ENCODE results near the gene PILRB. TPM values are rescaled to one million over a fixed set of nuclear protein-coding genes. Genes with fewer than 3 reads are reported as not detected.

Gene PILRB
- total RNA-seq, 1 experiment from 2014 or later, result 74.1 TPM

DNA sequence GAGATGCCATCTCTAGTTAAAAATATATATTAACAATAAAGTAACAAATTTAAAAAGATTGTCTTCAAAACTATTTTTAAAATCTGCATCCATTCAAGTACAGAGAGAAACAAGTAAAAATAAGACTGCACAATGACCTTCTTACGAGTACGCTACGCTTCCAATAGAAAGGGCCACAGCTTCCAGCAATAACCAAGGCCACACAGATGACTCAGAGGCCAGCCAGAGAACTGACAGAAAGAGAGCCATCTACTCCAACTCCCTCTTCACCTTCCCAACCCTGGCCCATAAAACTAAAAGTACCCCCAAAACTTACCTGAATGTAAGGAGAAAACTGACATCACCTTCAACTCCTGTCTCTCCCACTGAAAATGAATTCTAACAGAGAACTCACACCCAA lies 42.1 kb downstream of the PILRB start:
- ChIA-PET POLR2A (ENCODE audit: unreplicated experiment) (no interaction called here), CTCF (no interaction called here)
- ATAC-seq (no peak), DNase-seq (no peak)
- Histone ChIP-seq H4K20me1 (ENCODE audit: low read length) (no peaks in the 10 kb centered on the region), H2AFZ (ENCODE audit: low read length) (no peak overlapping the region), H3K79me2 (ENCODE audit: low read length) (no peaks in the 10 kb centered on the region), H3F3A (ENCODE audit: low read length, unreplicated experiment) (no peaks in the 10 kb centered on the region), H3K9me2 (replicated peaks; ENCODE audit: low read length) (no peaks in the 10 kb centered on the region), H3K4me2 (ENCODE audit: low read length) (no peak overlapping the region), H3K9ac (ENCODE audit: low read length) (no peak overlapping the region), H3K4me3 (ENCODE audit: low read length) (no peak overlapping the region), H3K27me3 (ENCODE audit: low read length) (no peaks in the 10 kb centered on the region), H3K4me1 (ENCODE audit: insufficient read depth, low read length) (no peaks in the 10 kb centered on the region), H3K36me3 (ENCODE audit: low read depth, low read length) (no peaks in the 10 kb centered on the region), H3K27ac (ENCODE audit: low read length) (no peak overlapping the region), H3K9me3 (ENCODE audit: low read length) (no peaks in the 10 kb centered on the region)
- TF ChIP-seq EZH2phosphoT487 (IDR thresholded peaks at IDR 0.05; ENCODE audit: borderline replicate concordance, low read length), result no peak
- TF ChIP-seq EZH2 (IDR thresholded peaks at IDR 0.05; ENCODE audit: low read length, unreplicated experiment), result no peak
- no TSS peak for BruUV-seq (replicated peaks)
- intact Hi-C loops (cut with micrococcal nuclease), result loop anchor here (10.0 kb wide), 1 partner anchor 45 kb away; the partner anchor contains the start of gene PILRB

- Histone ChIP-seq H3K4me1 (ENCODE audit: insufficient read depth, low read length) (no peaks in the 10 kb centered on the region), H3K9me3 (ENCODE audit: low read length) (no peaks in the 10 kb centered on the region), H4K20me1 (ENCODE audit: low read length) (no peaks in the 10 kb centered on the region), H3K27me3 (ENCODE audit: low read length) (no peaks in the 10 kb centered on the region), H3F3A (ENCODE audit: low read length, unreplicated experiment) (no peaks in the 10 kb centered on the region), H3K36me3 (ENCODE audit: low read depth, low read length) (no peaks in the 10 kb centered on the region), H3K79me2 (ENCODE audit: low read length) (no peaks in the 10 kb centered on the region), H3K4me3 (ENCODE audit: low read length) (no peak overlapping the region), H3K9me2 (replicated peaks; ENCODE audit: low read length) (no peaks in the 10 kb centered on the region), H3K27ac (ENCODE audit: low read length) (no peak overlapping the region), H2AFZ (ENCODE audit: low read length) (no peak overlapping the region), H3K4me2 (ENCODE audit: low read length) (no peak overlapping the region), H3K9ac (ENCODE audit: low read length) (no peak overlapping the region)
- intact Hi-C loops (cut with micrococcal nuclease), result loop anchor here (10.0 kb wide), 1 partner anchor 46 kb away; the partner anchor contains the start of gene PILRB
- ChIA-PET CTCF (no interaction called here), POLR2A (ENCODE audit: unreplicated experiment) (no interaction called here)
- ATAC-seq (no peak), DNase-seq (no peak)
- BruUV-seq (replicated peaks), result no TSS peak
- TF ChIP-seq EZH2 (IDR thresholded peaks at IDR 0.05; ENCODE audit: low read length, unreplicated experiment), result no peak
- TF ChIP-seq EZH2phosphoT487 (IDR thresholded peaks at IDR 0.05; ENCODE audit: borderline replicate concordance, low read length), result no peak
- TF ChIP-seq, protein P1, sequence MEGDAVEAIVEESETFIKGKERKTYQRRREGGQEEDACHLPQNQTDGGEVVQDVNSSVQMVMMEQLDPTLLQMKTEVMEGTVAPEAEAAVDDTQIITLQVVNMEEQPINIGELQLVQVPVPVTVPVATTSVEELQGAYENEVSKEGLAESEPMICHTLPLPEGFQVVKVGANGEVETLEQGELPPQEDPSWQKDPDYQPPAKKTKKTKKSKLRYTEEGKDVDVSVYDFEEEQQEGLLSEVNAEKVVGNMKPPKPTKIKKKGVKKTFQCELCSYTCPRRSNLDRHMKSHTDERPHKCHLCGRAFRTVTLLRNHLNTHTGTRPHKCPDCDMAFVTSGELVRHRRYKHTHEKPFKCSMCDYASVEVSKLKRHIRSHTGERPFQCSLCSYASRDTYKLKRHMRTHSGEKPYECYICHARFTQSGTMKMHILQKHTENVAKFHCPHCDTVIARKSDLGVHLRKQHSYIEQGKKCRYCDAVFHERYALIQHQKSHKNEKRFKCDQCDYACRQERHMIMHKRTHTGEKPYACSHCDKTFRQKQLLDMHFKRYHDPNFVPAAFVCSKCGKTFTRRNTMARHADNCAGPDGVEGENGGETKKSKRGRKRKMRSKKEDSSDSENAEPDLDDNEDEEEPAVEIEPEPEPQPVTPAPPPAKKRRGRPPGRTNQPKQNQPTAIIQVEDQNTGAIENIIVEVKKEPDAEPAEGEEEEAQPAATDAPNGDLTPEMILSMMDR (conservative IDR thresholded peaks at IDR 0.05; ENCODE audit: low read depth, low read length), result no peak
These were observed 42.7 kb downstream of the PILRB start for GRCh38 chr7:100400656-100401055.

DNA sequence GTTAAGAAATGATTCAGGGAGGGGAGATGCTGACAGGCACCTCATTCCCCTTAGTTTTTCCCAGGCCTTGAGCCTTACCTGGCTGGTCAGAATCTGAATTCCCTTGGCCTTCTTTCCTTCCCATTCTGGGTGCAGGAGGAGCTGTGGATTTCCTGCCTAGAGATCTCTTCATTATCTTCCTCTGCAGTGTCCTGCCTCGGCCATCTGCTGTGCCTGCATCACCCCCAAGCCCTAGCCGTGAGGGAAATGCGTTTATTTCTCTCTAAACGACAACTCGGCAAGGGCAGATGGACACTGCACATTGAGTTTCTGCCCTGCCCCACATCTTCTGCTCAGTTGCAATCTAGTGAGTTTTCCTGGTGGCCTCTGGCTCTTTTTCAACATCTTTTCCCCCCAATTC lies 43.9 kb downstream of the PILRB start:
- no peaks in the 10 kb centered on the region for H3F3A ChIP-seq (ENCODE audit: low read length, unreplicated experiment)
- no peak for TF ChIP-seq EZH2 (IDR thresholded peaks at IDR 0.05; ENCODE audit: low read length, unreplicated experiment)
- no peak for TF ChIP-seq EZH2phosphoT487 (IDR thresholded peaks at IDR 0.05; ENCODE audit: borderline replicate concordance, low read length)
- TF ChIP-seq, protein P1 (conservative IDR thresholded peaks at IDR 0.05; ENCODE audit: low read depth, low read length), result no peak
- BruUV-seq (replicated peaks), result no TSS peak
- ChIA-PET CTCF (no interaction called here), POLR2A (ENCODE audit: unreplicated experiment) (no interaction called here)
- H3K9ac ChIP-seq (ENCODE audit: low read length), result no peak overlapping the region
- ATAC-seq (no peak), DNase-seq (no peak)
- H3K9me3 ChIP-seq (ENCODE audit: low read length), result no peaks in the 10 kb centered on the region
- H3K9me2 ChIP-seq (replicated peaks; ENCODE audit: low read length), result no peaks in the 10 kb centered on the region
- H3K27me3 ChIP-seq (ENCODE audit: low read length), result no peaks in the 10 kb centered on the region
- H3K4me2 ChIP-seq (ENCODE audit: low read length), result no peak overlapping the region
- no peaks in the 10 kb centered on the region for H4K20me1 ChIP-seq (ENCODE audit: low read length)
- H3K4me1 ChIP-seq (ENCODE audit: insufficient read depth, low read length), result 0 out of 2 replicates have a peak, but pooled peaks cover 4% of the 10 kb centered on the region
- no peaks in the 10 kb centered on the region for H3K79me2 ChIP-seq (ENCODE audit: low read length)
- H3K27ac ChIP-seq (ENCODE audit: low read length), result no peak overlapping the region
- no peak overlapping the region for H3K4me3 ChIP-seq (ENCODE audit: low read length)
- intact Hi-C loops (cut with micrococcal nuclease), result loop anchor here (10.0 kb wide), 1 partner anchor 47 kb away; the partner anchor contains the start of gene PILRB
- H2AFZ ChIP-seq (ENCODE audit: low read length), result no peak overlapping the region
- no peaks in the 10 kb centered on the region for H3K36me3 ChIP-seq (ENCODE audit: low read depth, low read length)

Data from PC-3 (cell line).